Choroid plexus epithelial cell (primary cell): ENCODE measurements around the gene CLDN16.

ENCODE experiments used
- DNase-seq: peaks from one replicate; pipeline ENCODE4 v3.0.0-alpha.2; 2010; ENCODE audit warnings: low read depth
- H3K4me3 ChIP-seq: 2 replicates; pipeline ENCODE4 v1.5.1; 2011; ENCODE audit warnings: low read depth, mild to moderate bottlenecking, control low read depth, low read length, moderate library complexity
- CTCF ChIP-seq: conservative IDR thresholded peaks from 2 replicates; pipeline ENCODE4 v1.5.1; 2011; ENCODE audit warnings: low read depth, mild to moderate bottlenecking, control low read depth, inconsistent platforms, low read length, moderate library complexity

The CLDN16 gene

DNA sequence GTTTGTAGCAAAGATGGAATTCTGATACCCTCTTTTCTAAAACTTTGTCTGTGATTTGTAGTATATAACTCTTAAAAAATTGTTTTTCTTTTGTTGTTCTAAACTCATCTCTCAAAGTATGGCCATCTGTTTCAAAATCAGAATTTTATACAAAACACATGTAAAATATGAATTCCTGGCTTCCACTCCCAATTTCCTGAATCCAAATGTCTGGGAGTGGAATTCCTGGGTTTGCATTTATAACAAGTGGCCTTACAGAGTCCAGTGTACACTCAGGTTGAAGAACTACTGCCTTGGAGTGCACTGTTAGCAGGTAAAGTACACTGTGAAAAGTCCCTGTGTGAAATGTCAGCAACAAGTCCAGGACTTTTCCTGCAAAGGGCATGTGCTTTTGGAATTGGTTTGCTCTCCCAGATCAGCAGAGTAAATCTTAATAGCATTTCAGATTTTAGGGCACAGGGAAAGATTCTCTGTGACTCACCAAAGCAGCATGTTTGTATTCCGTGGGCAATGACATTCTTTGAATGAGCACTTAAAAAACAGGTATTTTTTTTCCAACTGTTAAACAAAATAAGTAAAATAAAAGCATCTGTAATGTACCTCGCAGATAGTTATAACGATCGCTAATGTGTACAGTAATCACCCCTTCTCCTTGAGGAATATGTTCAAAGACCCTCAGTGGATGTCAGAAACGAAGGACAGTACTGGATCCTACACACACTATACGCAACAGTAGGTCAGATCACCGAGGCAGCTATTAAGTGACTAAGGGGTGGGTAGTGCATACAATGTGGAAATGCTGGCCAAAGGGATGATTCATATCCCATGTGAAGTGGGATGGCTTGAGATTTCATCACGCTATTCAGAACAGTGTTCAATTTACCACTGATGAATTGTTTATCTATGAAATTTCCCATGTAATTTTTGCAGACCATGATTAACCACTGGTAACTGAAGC is 2.0 kb upstream of the CLDN16 start:
- no peak for TF ChIP-seq CTCF
- peak overlapping the region; percentile 2 for H3K4me3 ChIP-seq

DNA sequence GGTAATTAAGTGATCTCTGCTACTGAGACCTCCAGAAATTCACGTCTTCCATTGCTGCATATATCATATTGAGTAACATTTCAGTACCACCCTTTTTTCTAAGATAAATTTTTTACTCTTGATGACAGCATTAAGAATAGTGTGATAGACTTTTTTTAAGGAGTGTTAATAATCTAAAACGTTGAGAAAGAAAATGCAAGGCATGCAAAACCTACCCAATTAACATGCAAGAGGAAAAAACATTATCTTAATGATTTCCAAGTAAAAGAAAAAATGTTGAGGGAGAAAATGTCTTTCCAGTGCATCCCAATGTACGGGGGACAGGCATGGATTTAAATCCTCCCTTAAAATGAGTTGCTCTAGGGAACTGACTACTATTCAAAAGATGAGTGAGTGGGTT is 740 bp downstream of the CLDN16 start:
- TF ChIP-seq CTCF: no peak
- no peak for DNase-seq
- H3K4me3 ChIP-seq: no peak overlapping the region

More for the DNA sequence above, 2.0 kb upstream of the CLDN16 start:
- peak; percentile 97 for DNase-seq

- H3K4me3 ChIP-seq: no peak overlapping the region
- no peak for TF ChIP-seq CTCF
- DNase-seq: no peak
Observed at GRCh38 chr3:190396001-190396400, 8.0 kb downstream of the CLDN16 start.

- no peak overlapping the region for H3K4me3 ChIP-seq
- no peak for TF ChIP-seq CTCF
- DNase-seq: no peak
Observed at GRCh38 chr3:190397889-190398288, 9.9 kb downstream of the CLDN16 start.

DNA sequence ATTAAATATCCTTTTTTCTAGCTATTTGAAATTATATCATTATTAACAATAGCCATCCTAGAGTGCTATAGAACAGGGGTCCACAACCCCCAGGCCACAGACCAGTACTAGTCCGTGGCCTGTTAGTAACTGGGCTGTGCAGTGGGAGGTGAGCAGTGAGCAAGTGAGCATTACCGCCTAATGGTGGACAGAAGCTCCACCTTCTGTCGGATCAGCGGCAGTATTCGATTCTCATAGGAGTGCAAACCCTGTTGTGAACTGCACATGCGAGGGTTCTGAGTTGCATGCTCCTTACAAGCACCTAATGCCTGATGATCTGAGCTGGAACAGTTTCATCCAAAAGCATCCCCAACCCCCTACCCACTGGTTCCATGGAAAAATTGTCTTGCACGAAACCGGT is 11.7 kb downstream of the CLDN16 start:
- no peak for TF ChIP-seq CTCF
- H3K4me3 ChIP-seq: no peak overlapping the region
- DNase-seq: no peak

DNA sequence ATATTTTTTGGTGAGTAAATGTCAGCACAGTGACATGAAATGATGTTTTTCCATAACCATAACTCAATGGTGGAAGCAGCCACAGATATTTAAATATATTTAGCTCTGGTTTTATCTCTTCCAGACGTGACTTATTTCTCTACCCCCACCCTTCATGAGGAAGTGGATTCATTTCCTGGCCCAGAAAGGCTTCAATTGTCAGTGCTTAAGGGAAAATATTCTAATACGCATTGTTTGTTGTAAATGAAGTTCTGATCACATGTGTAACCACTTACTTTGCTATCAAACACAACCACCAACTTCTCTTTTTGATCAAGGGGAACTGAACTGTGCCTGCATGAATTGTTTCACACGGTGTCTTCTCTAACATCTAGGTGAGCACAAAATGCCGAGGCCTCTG is 14.0 kb downstream of the CLDN16 start:
- no peak for DNase-seq
- TF ChIP-seq CTCF: no peak
- H3K4me3 ChIP-seq: no peak overlapping the region

GRCh38 chr3:190404715-190405114 is 16.8 kb downstream of the CLDN16 start:
- no peak for TF ChIP-seq CTCF
- DNase-seq: no peak
- no peak overlapping the region for H3K4me3 ChIP-seq
